Uterus (tissue), 2 donors: ENCODE measurements around the gene SYT2.

Source experiments
- POLR2A ChIP-seq, 2 donors: fragments of 450-650 bp; IDR thresholded peaks; one replicate each; pipeline ENCODE4 v1.6.1; 2016; ENCODE audit warnings: antibody characterized with exemption in 2 of 2, mild to moderate bottlenecking in 1 of 2, moderate library complexity in 1 of 2
- TF ChIP-seq, protein P1 (sequence below), 4 experiments: fragments of 200-600 bp in 2 of 4; fragments of 450-650 bp in 2 of 4; sonication (generic) in 2 of 4; IDR thresholded peaks; one replicate each; pipeline ENCODE4 v1.5.1; 2016 to 2019; ENCODE audit warnings: antibody characterized with exemption in 4 of 4, mild to moderate bottlenecking in 2 of 4, moderate library complexity in 1 of 4

DNA sequence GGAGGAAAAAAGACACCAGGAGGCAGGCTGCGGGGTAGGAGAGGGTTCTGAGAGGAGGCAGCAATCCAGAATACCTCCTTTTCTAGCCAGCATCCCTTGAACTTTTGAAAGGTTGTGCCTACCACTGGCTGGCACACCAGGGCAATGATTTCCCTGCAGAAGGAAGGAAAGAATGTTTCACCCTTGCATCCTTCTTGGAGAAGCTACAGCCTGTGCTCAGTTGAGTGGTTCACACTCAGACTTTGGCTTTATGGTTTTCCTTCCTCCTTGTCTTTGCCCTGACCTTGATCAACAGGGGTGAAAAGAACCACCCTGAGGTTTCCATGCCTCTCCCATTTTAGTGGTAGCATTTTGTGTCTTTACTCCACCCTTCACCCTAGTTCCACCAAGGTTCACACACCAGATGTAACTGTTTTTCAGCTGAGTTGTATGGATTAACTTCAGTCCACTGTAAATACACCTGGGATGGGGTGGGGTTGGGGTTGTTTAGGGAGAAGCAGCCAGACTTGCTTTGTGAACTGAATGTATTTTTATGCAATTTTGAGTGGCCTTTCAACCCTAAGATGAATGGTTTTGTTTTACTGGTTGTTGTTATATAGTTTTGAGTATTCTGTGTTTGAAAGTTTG lies 122.3 kb downstream of the SYT2 start:
- no peak for TF ChIP-seq POLR2A (IDR thresholded peaks at IDR 0.05)
- TF ChIP-seq, protein P1, sequence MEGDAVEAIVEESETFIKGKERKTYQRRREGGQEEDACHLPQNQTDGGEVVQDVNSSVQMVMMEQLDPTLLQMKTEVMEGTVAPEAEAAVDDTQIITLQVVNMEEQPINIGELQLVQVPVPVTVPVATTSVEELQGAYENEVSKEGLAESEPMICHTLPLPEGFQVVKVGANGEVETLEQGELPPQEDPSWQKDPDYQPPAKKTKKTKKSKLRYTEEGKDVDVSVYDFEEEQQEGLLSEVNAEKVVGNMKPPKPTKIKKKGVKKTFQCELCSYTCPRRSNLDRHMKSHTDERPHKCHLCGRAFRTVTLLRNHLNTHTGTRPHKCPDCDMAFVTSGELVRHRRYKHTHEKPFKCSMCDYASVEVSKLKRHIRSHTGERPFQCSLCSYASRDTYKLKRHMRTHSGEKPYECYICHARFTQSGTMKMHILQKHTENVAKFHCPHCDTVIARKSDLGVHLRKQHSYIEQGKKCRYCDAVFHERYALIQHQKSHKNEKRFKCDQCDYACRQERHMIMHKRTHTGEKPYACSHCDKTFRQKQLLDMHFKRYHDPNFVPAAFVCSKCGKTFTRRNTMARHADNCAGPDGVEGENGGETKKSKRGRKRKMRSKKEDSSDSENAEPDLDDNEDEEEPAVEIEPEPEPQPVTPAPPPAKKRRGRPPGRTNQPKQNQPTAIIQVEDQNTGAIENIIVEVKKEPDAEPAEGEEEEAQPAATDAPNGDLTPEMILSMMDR (IDR thresholded peaks at IDR 0.05): no peak
